GM20431 (cell line): ENCODE data around the gene TUBB6.

ENCODE experiments used
- in situ Hi-C: fragments of 300-500 bp; cut with MseI, MboI; formaldehyde crosslinking; loops from one replicate; pipeline ENCODE4 v1.15.0; 2020; ENCODE audit warnings: low sequenced_read_pairs; ENCODE audit not compliant: unreplicated experiment

The TUBB6 gene

DNA sequence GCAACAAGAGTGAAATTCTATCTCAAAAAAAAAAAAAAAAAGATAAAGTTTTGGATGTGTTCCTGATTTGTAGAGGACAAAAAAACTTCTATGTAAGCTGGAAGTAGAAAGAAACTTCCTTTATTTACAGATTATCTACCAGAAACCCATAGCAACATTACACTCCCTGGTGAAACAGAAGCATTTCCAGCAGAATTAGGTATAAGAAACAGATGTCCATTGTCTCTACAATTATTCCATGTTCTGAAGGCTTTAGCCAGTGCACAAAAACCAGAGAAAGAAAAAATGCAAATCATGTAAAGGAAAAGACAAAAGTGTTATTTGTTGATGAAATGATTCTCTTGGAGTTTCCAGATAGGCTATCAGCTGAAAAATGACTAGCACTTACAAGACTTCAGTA is 4.9 kb downstream of the TUBB6 start:
- in situ Hi-C loops, result no loop called here

DNA sequence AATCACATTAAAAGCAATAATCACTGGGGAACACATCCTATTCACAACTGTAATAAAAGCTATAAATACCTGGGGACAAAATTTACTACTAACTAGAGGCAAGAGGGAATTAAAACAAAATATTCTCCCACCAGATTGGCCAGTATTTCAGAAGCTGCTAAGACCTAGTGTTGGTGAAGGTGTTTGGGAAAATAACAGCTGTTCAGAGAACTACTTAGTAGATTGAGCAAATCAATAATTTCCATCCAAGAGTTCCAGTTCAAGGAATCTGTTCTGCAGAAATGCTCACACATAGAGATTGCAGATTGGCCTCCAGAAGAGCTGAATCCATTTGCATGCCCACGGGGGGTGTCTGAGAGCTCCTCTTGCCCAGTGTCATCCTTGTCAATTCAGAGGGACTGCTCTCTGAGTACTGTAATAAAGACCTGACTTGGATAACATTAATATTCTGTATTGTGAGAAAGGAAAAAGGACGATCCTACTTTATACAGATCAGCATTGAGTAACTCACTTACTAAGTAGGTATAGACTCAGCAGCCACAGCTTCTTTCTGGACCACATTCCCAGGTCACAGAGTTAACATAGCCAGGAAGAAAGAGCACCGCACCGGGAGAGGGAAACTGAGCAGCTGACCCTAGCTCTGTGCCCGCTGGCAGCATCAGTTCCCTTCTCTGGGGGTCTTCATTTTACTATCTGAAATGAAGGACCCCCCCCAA is 5.6 kb downstream of the TUBB6 start:
- in situ Hi-C loops, result no loop called here

DNA sequence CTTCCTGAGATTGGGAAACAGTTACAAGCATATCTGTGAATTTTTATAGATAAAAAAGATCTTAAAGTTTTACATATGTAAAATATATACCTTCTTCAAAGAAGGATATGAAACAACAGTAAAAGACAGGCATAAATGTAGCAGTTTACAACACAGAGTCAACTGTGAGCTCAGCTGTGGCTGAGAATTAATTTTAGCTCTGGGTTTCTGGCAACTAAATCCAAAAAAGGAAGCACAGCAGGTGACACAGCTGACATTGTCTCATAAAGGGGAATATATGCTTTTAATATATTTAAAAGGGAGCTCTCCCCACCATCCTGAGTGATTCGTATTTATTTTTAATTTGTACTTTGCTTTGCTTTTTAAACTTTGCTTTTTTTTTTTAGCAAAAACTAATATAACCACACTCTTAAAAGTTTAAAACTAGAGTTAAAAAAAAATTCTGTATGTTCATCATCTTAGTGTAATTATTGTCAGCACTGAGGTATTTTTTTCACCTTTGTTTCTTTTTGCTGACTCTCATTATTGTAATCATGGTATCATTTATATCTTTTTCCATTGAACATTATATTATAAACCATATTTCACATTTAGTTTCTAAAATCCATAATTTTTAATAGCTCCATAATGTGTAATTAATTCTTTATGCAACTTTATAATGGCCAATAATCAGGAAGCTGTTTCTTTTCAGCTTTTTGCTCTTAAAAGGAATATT is 6.7 kb downstream of the TUBB6 start:
- in situ Hi-C loops, result no loop called here

DNA sequence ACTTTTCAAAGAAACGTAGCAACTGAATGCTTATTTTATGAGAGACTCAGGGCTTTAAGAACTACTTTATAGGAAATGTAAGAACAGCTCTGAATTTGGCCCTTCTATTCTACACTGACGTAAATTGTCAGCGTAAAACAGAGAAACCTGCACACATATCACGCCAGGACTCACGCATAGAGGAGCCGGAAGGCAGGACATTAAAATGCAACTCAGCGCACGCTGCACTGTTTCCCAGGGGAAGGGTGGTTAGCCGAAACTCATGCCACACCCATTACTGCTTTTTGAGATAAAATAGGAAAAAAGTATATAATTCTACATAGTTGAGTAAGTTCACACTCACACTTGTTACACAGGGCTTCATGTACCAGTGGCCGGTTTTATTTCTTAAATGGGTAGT is 7.4 kb downstream of the TUBB6 start:
- in situ Hi-C loops, result no loop called here

DNA sequence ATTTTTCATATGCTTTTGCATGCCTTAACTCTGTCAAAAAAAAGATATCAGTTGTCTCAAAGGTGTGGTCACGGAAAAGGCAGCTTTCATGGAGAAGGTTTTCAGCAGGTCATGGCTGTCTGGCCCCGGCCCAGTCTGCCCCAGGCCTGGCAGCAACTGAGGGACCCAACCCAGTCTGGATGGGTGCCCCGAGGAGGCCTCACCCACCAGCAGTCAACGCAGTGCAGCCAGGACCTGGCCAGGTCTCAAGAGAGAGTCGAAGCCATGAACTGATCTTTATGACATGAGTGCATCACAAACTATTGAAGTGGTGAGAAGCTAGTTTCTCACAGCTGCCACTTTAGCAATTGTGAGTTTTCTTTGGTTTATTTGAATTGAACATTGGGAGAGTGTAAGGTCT is 7.9 kb downstream of the TUBB6 start:
- in situ Hi-C loops, result no loop called here

DNA sequence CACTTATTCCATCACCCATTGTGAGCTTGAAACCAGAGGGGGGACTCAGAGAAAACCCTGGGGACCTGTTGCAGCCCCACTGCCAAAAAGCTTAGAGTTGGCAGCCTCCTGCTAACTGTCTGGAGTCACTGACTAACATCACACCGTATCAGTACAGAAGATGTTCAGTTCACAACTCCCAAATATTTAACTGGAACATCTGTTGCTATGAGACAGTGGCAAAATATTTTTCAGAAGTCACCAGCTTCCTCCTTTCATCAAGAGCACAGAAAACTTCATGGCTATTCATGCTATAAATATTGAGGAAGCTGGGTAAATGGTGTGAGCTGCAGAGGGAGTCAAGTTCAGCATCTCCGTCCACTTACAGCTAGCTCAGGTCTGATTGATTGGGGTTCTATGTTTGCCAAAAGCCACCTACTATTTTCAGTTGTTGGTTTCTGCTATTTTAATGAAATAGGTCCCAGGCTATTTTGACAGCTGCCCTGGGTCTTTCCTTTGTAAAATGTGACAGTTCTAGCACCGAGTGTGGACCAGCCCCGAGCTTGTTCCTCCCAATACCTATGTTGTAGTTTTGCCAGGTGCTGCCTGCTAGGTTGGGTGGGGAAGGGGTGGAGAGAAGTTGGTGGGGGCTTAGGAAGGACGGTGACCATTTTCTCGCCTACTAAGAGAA is 9.8 kb downstream of the TUBB6 start:
- in situ Hi-C loops, result no loop called here

DNA sequence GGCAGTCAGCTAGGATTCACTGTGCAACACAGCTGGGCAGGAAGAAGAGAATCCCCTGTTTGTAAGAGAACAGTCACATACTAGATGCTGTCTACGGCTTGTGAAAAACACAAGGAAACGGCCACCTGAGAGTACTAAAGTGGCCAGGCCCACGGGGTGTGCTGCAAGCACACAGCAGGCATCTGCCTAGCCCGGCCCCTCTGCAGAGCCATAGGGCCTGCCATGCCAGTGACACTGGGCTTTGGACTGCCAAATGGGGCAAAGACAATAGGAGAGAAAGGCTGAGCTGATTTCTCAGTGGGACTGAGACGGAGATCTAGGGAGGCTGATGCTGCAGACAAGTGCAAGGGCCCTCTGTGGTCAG is 10.3 kb downstream of the TUBB6 start:
- in situ Hi-C loops, result no loop called here

DNA sequence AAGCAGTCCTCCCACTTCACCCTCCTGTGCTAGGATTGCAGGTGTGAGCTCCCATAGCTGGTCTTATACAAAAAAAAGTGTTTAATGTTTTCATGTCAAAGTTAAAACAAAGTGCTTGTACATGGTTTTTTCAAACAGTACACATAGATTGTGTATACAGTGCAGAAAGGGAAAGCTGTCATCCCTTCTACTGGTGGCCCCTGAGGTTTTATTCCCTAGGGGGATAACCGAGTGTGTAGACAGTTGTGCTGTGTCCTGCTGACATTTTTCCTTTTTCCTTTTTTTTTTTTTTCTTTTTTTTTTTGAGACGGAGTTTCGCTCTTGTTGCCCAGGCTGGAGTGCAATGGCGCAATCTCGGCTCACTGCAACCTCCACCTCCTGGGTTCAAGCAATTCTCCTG is 10.8 kb downstream of the TUBB6 start:
- in situ Hi-C loops, result no loop called here

DNA sequence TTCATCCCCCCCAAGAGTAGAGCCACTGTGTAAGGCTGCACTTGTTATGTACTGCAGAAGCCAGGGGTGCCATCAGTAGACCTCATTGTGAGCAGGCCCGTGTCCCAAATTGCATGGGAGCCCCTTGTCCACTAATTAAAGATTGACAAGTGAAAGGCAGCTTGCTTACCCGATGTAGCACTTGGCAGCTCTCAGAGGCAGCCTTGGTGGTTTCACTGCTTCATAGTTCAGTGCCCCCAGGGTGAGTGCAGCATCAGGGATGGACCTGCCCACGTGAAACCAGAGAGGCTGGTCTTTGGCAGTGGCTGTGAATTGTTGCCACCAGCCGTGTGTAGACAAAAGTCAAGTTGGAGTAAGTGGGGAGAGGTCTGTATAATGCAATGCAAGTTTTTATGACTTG is 13.3 kb downstream of the TUBB6 start:
- in situ Hi-C loops, result no loop called here

DNA sequence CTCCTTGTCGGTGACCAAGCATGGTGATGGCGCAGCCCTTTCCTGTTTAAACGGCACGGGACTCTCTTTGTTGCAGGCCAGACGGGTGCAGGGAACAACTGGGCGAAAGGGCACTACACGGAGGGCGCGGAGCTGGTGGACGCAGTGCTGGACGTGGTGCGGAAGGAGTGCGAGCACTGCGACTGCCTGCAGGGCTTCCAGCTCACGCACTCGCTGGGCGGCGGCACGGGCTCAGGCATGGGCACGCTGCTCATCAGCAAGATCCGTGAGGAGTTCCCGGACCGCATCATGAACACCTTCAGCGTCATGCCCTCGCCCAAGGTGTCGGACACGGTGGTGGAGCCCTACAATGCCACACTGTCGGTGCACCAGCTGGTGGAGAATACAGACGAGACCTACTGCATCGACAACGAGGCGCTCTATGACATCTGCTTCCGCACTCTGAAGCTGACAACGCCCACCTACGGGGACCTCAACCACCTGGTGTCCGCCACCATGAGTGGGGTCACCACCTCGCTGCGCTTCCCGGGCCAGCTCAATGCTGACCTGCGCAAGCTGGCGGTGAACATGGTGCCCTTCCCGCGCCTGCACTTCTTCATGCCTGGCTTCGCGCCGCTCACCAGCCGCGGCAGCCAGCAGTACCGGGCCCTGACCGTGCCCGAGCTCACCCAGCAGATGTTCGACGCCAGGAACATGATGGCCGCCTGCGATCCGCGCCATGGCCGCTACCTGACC is 17.1 kb downstream of the TUBB6 start:
- in situ Hi-C loops, result no loop called here

DNA sequence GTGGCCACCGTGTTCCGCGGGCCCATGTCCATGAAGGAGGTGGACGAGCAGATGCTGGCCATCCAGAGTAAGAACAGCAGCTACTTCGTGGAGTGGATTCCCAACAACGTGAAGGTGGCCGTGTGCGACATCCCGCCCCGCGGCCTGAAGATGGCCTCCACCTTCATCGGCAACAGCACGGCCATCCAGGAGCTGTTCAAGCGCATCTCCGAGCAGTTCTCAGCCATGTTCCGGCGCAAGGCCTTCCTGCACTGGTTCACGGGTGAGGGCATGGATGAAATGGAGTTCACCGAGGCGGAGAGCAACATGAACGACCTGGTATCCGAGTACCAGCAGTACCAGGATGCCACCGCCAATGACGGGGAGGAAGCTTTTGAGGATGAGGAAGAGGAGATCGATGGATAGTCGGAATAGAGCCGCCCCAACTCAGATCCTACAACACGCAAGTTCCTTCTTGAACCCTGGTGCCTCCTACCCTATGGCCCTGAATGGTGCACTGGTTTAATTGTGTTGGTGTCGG is 17.7 kb downstream of the TUBB6 start:
- in situ Hi-C loops, result no loop called here

DNA sequence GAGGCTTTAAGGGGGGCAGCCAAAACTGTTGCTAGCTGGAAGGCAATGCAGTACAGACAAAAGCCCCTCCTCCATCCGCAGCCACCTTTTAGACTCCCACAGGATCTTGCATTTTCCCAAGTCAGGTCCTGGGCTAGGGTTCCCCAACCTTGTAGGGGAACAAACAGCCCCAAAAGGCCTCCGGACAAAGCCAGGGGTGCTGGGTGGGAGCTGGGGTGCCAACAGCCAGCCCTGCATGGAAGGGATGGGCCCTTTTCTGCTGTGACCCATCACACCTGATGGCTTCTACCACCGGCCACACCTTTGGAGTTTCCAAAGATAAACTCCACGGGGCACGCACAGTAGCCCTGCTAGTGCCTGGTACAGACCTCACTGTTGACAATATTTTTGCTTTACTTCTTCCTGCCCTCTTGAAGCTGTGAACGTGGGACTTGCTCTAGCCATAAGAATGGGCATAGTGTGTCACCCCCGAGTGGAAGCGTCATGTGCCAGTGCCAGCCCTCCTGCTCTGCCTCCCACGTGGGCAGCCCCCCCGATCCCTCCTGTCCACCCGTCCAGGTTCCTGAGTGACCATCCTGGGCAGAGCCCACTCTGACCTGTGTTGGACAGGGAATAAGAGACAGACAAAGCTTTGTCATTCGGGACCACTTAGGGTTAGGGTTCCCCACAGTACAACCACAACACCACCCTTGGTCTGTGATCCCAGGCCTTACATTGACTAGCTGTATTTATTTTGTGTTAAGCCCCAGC is 18.8 kb downstream of the TUBB6 start:
- in situ Hi-C loops, result no loop called here

DNA sequence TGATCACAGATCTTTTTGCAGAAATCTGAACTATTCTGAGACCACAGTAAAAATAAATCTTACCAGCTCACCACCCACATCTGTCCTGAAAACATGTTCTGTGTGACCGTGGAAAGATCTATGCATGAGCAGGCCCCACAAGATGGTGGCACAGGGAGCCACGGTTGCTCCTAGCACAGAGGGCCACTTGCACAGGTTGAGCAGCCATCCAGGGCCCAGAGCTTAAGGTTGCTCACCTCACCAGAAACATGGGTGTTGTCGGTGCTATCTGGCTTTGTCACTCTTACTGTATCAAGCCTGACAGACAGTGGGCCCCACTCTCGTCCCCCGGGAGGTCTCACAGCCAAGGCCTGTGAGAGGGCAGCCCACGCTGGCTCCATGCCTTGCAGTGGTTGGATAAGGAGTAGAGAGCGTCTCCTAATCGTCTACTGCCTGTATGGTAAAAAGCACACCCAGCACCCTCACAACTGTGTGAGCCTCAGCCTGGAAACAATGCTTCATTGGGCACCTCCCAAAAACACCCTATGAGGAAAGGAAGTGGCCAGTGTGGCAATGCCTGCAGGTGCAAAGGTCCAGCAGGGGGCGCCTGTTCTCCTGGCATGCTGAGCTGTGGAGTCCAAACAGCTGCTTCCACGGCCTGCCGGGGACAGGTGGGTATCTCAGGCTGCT is 19.6 kb downstream of the TUBB6 start:
- in situ Hi-C loops, result no loop called here

DNA sequence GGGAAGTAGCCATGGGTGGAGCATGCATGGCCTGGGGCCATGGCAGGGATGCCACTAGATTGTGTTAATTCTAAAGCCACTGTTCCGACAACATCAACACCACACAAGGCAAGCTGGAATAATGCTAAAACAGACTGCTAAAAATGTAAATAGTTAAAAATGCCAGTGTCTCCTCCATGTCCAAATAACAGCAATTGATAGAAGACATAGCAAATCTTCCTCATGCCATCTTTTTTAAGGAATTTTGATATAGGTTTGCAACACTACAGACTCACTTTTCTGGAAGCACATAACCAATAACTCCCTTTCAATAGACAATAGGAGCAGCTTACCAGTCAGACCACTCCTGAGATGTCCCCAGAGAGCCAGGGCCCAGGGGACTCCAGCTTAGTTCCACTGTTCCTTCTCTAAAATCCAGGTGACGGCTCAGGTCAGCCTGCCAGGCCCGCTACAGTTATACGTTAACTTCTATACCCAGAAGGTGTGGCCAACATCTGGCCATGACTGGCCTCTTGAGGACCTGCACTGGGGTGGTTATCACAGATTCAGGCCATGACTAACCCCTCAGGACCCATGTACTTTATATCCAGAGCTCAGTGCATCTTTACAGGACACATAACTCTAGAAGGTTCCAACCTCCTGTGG is 20.3 kb downstream of the TUBB6 start:
- in situ Hi-C loops, result no loop called here

DNA sequence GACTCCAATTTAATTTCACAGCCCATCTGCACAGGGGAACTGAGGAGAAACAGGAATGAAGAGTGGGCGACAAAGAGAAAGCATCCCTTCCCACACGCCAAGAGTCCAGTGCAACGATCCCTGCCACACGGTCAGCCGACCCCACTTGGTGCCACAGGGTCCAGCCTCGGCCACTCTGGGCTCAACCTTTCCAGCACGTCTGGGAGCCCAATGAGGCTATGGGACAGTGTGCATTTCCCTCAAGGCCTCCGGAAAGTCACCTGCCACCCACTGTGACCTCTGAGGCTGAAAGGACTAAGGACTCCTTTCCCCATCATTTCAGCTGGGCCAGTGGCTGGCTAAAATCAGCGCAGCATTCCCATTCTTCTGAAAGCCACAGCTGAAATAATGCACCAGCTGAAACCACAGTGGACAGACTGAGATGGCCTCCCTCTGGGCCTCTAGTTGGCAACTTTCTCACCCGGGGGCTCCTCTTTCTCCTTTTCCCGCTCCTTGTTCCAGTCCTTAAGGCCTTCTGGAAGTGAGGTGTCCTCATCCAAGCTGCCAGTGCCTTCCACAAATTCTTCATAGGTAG is 21.2 kb downstream of the TUBB6 start:
- in situ Hi-C loops, result no loop called here

DNA sequence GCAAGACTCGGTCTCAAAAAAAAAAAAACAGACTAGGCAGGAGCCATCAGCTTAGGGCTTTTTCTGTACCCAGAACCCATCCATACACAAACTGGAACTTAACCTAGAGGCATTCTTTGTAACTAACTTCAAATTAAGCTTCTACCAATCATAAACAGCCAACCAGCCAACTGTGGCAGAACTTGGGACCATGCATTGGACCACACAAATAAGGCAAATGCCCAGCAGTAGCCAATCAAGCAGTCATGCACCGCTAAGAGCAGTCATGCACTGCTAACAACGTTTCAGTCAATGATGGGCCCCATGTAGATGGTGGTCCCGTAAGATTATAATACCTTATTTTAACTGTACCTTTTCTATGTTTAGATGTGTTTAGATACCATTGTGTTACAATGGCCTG is 22.7 kb downstream of the TUBB6 start:
- in situ Hi-C loops, result no loop called here

DNA sequence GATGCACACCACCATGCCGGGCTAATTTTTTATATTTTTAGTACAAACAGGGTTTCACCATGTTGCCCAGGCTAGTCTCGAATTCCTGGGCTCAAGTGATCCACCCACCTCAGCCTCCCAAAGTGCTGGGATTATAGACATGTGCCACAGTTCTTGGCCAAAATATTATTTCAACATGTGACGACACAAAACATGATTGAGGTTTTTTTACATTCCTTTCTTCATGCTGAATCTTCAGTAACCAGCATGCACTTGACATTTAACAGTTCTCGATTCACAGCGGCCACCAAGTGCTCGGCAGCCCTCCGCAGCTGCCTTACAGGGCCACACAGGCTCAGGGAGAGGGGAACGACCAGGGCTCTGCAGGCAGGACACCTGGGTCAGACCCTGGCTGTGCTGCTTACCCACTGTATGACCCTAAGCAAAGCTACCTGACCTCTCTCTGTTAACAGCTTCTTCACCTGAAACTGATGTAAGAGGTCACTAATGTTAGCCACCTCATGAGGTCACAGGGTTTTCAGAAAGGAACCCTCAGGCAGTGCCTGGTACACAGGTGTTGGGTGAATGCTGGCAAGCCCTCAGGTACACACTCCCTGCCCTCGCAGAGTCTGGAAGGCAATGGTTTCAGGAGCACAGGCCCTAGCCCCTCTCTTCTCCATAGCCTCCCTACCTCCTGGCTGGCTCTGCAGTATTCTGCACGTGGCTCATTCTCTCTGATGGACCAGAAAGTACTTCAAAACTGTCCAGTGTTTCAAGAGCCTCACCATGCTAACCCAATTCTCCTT is 25.7 kb downstream of the TUBB6 start:
- in situ Hi-C loops, result no loop called here

DNA sequence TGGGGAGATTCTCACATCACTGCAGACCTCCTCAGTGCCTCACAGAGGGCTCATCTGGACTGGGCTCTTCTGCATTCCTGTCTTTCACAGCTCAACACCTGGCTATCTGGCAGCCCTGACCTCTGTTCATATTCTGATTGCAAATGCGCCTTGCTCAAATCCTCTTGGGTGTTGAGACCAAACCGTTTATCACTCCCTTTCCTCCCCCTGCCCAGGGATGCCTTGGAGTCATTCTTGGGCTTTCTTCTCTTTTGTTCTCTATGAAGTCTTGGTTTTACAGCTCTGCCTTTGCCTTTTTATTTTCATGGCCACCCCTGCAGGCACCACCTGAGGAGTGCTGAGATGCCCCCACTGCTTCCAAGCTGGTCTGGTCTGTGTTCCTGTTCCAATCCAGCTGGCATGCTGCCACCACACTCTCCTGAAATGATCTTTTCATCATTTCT is 26.3 kb downstream of the TUBB6 start:
- in situ Hi-C loops, result no loop called here
